Measurements from ENCODE around the gene GRHL1.
A peak's percentile ranks its signal among the peaks of the same experiment; 100 is the strongest.

Gene GRHL1

GRCh38 chr2:9949239-9949991 is 2.1 kb upstream of the GRHL1 start:
- H3K27ac ChIP-seq: no peak overlapping the region
- no peak for TF ChIP-seq CTCF (IDR thresholded peaks at IDR 0.05)
- no peak for TF ChIP-seq ZFX (IDR thresholded peaks at IDR 0.05; ENCODE audit: borderline replicate concordance)

- TF ChIP-seq ZFX (IDR thresholded peaks at IDR 0.05; ENCODE audit: borderline replicate concordance) (no peak), CTCF (IDR thresholded peaks at IDR 0.05) (no peak)
- H3K27ac ChIP-seq: no peak overlapping the region
Observed at GRCh38 chr2:9949992-9950520, 1.4 kb upstream of the GRHL1 start.

GRCh38 chr2:9950521-9951271 is 797 bp upstream of the GRHL1 start:
- TF ChIP-seq ZFX (IDR thresholded peaks at IDR 0.05; ENCODE audit: borderline replicate concordance): no peak
- no peak for TF ChIP-seq CTCF (IDR thresholded peaks at IDR 0.05)
- peak overlapping the region; percentile 62; the same call in 1 of the 2 replicates for H3K27ac ChIP-seq

GRCh38 chr2:9951272-9951521 is 296 bp upstream of the GRHL1 start:
- no peak for TF ChIP-seq ZFX (IDR thresholded peaks at IDR 0.05; ENCODE audit: borderline replicate concordance)
- TF ChIP-seq CTCF (IDR thresholded peaks at IDR 0.05): 0 out of 2 replicates have a peak, but pooled peaks have one; percentile 22
- peak overlapping the region; percentile 62; the same call in 1 of the 2 replicates for H3K27ac ChIP-seq

- peak overlapping the region; percentile 62; the same call in 1 of the 2 replicates for H3K27ac ChIP-seq
- TF ChIP-seq CTCF (IDR thresholded peaks at IDR 0.05) (no peak), ZFX (IDR thresholded peaks at IDR 0.05; ENCODE audit: borderline replicate concordance) (no peak)
Observed at GRCh38 chr2:9952286-9952737, 819 bp downstream of the GRHL1 start.

GRCh38 chr2:9952856-9953503 is 1.5 kb downstream of the GRHL1 start:
- TF ChIP-seq CTCF (IDR thresholded peaks at IDR 0.05) (no peak), ZFX (IDR thresholded peaks at IDR 0.05; ENCODE audit: borderline replicate concordance) (no peak)
- no peak overlapping the region for H3K27ac ChIP-seq
